RWPE2 (cell line): ENCODE data around the gene DLK1.

ENCODE experiments used
- ATAC-seq: fragments of 200-7000 bp; cut with Tn5 transposase; 3 replicates; pipeline ENCODE4 v1.9.1; 2021; ENCODE audit warnings: low read depth
- DNase-seq: peaks from one replicate; pipeline ENCODE4 v3.0.0-alpha.2; 2020; ENCODE audit warnings: low spot score
- H3K27ac ChIP-seq: fragments of 450-650 bp; 2 replicates; pipeline ENCODE4 v1.5.1; 2017; ENCODE audit warnings: mild to moderate bottlenecking; ENCODE audit not compliant: poor library complexity, severe bottlenecking
- H3K27me3 ChIP-seq: fragments of 250-450 bp; sonication (Bioruptor Pico); 2 replicates; pipeline ENCODE4 v1.5.1; 2021; ENCODE audit warnings: mild to moderate bottlenecking, moderate library complexity; ENCODE audit not compliant: insufficient read depth, poor library complexity, severe bottlenecking
- H3K36me3 ChIP-seq: fragments of 250-450 bp; sonication (Bioruptor Pico); 2 replicates; pipeline ENCODE4 v1.5.1; 2020; ENCODE audit warnings: low read depth, mild to moderate bottlenecking, moderate library complexity
- H3K4me1 ChIP-seq: fragments of 250-450 bp; sonication (Bioruptor Pico); 2 replicates; pipeline ENCODE4 v1.5.1; 2021; ENCODE audit warnings: mild to moderate bottlenecking, moderate library complexity; ENCODE audit not compliant: insufficient read depth, poor library complexity, severe bottlenecking
- H3K4me3 ChIP-seq: fragments of 250-450 bp; sonication (Bioruptor Pico); 2 replicates; pipeline ENCODE4 v1.5.1; 2021; ENCODE audit warnings: mild to moderate bottlenecking, moderate library complexity; ENCODE audit not compliant: severe bottlenecking
- H3K9me3 ChIP-seq: fragments of 250-450 bp; sonication (Bioruptor Pico); 2 replicates; pipeline ENCODE4 v1.5.1; 2021; ENCODE audit warnings: mild to moderate bottlenecking, moderate library complexity; ENCODE audit not compliant: severe bottlenecking
- CTCF ChIP-seq: fragments of 450-650 bp; IDR thresholded peaks from one replicate; pipeline ENCODE4 v1.5.1; 2017; ENCODE audit warnings: mild to moderate bottlenecking, moderate library complexity; ENCODE audit not compliant: poor library complexity, severe bottlenecking

Gene DLK1

DNA sequence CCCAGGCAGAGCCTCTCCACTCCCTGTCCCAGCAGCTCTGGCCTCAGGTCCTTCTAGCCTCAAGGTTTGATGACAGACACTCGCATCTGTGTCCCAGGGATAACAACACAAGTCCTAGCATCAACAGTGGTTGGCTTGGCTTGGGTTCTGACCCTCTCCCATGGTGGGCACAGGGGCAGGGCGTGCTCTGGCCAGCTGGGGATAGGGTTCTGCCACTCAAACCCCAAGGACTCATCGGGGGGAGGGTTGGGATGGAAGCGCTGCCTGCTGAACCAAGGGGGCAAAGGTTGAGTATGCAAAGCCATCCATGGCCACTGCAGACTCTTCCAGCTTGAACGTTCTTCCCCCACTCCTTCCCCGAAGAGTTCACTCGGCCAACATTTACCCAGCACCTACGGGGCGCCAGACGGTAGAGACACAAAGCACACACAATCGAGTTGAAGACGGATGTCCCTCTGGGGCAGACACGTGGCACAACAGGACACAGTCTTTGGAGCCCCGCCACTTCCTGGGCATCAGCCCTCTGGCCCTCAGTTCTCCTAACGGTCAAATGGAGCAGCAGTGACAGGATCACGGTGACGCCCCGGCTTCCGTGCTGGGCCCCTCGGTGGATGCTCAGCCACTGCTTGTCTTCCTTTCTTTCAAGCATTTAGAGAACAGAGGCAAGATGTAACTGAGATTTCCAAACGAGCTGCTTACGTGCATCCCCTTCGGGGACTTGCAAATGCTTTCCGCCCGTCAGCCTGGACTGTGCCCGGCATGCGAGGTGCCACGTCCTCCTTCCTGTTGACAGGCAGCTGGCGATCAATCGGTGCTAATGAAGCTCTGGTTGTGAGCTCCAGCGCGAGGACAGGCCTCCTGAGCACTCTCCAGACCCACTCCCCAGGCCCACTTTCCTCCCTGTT lies 42.6 kb downstream of the DLK1 start:
- ATAC-seq: no peak
- H3K27me3 ChIP-seq: no peaks in the 10 kb centered on the region
- no peak overlapping the region for H3K27ac ChIP-seq
- no peaks in the 10 kb centered on the region for H3K9me3 ChIP-seq
- H3K36me3 ChIP-seq: no peaks in the 10 kb centered on the region
- no peak for DNase-seq
- no peaks in the 10 kb centered on the region for H3K4me1 ChIP-seq
- TF ChIP-seq CTCF: no peak
- H3K4me3 ChIP-seq: no peak overlapping the region

DNA sequence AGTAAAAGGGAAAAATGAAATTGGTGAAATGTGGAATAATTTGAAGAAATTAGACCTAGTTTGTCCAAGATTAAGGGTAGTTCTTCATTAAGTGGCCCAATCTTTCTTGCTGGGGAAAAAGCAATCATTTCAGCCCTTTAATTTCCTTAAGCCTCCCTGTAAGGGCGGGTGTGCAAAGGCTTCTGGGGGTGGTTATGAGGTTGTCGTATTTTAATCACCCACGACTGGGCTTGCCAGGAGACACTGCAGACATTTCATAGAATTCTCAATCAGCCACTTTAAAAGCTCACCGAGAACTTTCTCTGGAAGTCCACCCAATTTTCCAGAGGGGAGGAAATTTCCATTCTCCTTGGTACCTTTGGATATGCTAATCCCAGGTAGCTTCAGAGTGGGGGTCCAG lies 43.4 kb downstream of the DLK1 start:
- Histone ChIP-seq H3K27me3 (no peaks in the 10 kb centered on the region), H3K4me3 (no peak overlapping the region), H3K36me3 (no peaks in the 10 kb centered on the region), H3K27ac (no peak overlapping the region), H3K9me3 (no peaks in the 10 kb centered on the region), H3K4me1 (no peaks in the 10 kb centered on the region)
- no peak for TF ChIP-seq CTCF
- ATAC-seq (no peak), DNase-seq (no peak)

DNA sequence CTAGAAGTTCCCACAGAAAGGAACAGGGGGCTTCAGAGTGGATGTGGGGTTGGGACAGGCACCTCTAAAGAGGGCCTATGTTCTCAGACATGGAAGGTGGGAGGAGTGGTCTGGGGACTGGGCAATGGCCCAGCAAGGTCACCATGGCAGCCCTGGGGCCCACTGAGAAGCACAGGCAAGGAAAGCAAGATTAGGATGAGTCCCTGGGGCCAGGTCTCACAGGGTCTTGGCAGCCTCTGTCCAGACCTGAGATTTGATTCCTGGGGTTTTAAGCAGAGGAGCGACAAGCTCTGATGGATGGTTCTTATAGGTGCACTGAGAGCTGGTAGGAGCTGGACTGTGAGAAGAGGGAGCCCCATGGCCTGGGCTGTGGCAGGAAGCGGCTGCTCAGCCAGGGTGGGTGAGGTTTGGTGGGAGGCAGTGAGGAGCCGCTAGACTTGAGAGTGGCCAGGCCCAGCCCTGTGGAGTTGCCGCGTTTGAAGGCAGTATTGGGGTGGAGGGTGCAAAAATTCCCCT lies 44.0 kb downstream of the DLK1 start:
- H3K27me3 ChIP-seq: no peaks in the 10 kb centered on the region
- H3K36me3 ChIP-seq: no peaks in the 10 kb centered on the region

DNA sequence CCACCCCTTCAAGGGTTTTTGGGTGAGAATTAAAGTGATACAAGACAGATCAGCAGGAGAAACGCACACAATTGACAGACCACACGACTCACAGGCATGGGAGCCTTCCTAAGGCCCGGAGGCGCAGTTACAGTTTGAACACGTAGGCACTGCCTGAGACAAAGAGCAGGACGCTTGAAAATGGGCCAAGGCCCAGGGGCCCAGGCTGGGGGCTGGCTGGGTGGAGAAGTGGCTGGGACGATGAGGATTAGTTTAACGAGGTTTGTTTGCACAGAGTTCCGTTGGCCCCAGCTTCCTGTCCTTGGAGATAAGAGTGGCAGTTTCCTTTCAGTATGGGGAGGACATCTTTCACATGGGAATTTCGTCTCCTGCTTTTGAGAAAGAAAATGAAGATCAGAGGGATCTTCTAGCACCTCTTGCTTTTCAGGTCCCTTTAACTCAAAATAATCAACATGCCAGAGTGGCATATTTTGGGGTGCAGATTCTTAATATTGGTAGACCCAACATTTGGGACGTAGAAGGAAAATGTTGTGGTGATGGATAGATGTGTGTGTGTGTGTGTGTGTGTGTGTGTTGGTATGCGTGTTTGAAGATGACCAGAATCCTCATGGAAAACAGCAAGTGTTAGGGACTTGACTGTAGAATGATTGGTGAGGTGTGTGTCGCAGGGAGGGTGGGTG lies 44.6 kb downstream of the DLK1 start:
- H3K9me3 ChIP-seq: no peaks in the 10 kb centered on the region
- no peak for DNase-seq
- H3K4me1 ChIP-seq: no peaks in the 10 kb centered on the region
- H3K36me3 ChIP-seq: no peaks in the 10 kb centered on the region
- TF ChIP-seq CTCF: no peak
- no peak overlapping the region for H3K27ac ChIP-seq
- no peak for ATAC-seq
- H3K4me3 ChIP-seq: no peak overlapping the region
- no peaks in the 10 kb centered on the region for H3K27me3 ChIP-seq

More for the DNA sequence above, 44.0 kb downstream of the DLK1 start:
- no peaks in the 10 kb centered on the region for H3K4me1 ChIP-seq
- no peak for ATAC-seq
- TF ChIP-seq CTCF: no peak
- no peak overlapping the region for H3K4me3 ChIP-seq
- DNase-seq: no peak
- no peak overlapping the region for H3K27ac ChIP-seq
- no peaks in the 10 kb centered on the region for H3K9me3 ChIP-seq
